Measurements from ENCODE around the gene ZBTB7A. TPM values are rescaled to one million over a fixed set of nuclear protein-coding genes. Genes with fewer than 3 reads are reported as not detected.

Gene ZBTB7A
- total and polyA plus RNA-seq, 10 of the 15 experiments (the other 5 are each of a cell fraction or from before 2014, with no cell fraction given) = 0.26 to 42.4 (median 4.5) TPM

DNA sequence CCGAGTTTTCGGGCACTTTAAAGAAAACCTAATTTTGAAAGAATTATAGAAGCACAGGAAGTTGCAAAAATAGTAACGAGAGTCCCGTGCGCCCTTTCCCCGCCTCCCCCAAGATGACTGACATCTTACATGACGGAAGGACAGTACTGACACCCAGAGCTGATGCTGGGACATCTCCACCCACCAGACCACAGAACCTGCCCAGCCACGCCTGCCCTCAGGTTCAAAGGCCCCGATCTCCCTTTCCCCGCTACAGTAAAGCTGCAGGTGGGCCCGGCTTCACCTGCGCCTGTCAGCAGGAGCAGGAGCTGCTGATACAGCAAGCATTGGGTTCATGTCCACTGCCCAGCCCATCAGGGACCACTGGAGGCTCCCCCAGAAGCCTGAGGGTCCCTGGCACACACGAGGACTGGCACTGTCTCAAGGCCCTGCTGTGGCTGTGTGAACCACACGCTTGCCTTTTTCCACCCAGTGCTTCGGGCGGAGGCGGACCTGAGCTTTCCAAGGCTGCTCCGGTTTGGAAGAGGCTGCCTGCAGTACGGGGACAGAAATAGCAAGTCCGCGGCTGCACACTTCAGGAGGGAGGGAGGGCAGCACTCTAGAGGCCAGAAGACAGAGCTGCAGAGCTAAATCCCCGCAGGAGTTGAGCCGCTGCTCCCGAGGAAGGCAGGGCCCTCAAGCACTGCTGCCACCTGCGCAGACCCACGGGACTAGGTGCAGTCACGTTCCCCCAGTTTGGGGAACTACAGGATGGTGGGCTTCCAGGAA, 48.5 kb upstream of the ZBTB7A start (continued):
- TF ChIP-seq ASH2L (IDR thresholded peaks at IDR 0.05; ENCODE audit: borderline replicate concordance, low read depth) (no peak), STAT3 (IDR thresholded peaks at IDR 0.05; ENCODE audit: low read depth, low read length) (no peak), SIX5 (IDR thresholded peaks at IDR 0.05; ENCODE audit: low read depth, low read length, severe bottlenecking) (no peak), JUNB (IDR thresholded peaks at IDR 0.05) (no peak), E4F1 (IDR thresholded peaks at IDR 0.05; ENCODE audit: borderline replicate concordance, partially characterized antibody) (no peak), EP300 (IDR thresholded peaks at IDR 0.05; ENCODE audit: borderline replicate concordance in 1 of 2, control insufficient read depth in 1 of 2, low read depth in 2 of 2, low read length in 2 of 2) (0 out of 4 replicates have a peak, but pooled peaks of 1 of the 2 experiments have one; percentile 51), IKZF1 (conservative IDR thresholded peaks at IDR 0.05) (peak; percentile 66), POLR2A (IDR thresholded peaks at IDR 0.05; ENCODE audit: low read depth, low read length) (no peak; the same call in 1 of the 2 replicates), CBFB (IDR thresholded peaks at IDR 0.05; ENCODE audit: low read depth) (peak; percentile 38; the same call in 1 of the 2 replicates), TCF7 (IDR thresholded peaks at IDR 0.05; ENCODE audit: borderline replicate concordance) (no peak), TCF12 (IDR thresholded peaks at IDR 0.05; ENCODE audit: low read depth, low read length) (0 out of 2 replicates have a peak, but pooled peaks have one; percentile 45), SMAD5 (IDR thresholded peaks at IDR 0.05; ENCODE audit: low read depth) (0 out of 2 replicates have a peak, but pooled peaks have one; percentile 16), SUZ12 (IDR thresholded peaks at IDR 0.05; ENCODE audit: unreplicated experiment) (no peak), BRCA1 (IDR thresholded peaks at IDR 0.05; ENCODE audit: low read depth, low read length) (no peak), NR2C2 (IDR thresholded peaks at IDR 0.05; ENCODE audit: borderline replicate concordance, control insufficient read depth, insufficient read length, low read depth) (no peak), SREBF1 (IDR thresholded peaks at IDR 0.05; ENCODE audit: low read length) (no peak)
- TF ChIP-seq, protein P1, sequence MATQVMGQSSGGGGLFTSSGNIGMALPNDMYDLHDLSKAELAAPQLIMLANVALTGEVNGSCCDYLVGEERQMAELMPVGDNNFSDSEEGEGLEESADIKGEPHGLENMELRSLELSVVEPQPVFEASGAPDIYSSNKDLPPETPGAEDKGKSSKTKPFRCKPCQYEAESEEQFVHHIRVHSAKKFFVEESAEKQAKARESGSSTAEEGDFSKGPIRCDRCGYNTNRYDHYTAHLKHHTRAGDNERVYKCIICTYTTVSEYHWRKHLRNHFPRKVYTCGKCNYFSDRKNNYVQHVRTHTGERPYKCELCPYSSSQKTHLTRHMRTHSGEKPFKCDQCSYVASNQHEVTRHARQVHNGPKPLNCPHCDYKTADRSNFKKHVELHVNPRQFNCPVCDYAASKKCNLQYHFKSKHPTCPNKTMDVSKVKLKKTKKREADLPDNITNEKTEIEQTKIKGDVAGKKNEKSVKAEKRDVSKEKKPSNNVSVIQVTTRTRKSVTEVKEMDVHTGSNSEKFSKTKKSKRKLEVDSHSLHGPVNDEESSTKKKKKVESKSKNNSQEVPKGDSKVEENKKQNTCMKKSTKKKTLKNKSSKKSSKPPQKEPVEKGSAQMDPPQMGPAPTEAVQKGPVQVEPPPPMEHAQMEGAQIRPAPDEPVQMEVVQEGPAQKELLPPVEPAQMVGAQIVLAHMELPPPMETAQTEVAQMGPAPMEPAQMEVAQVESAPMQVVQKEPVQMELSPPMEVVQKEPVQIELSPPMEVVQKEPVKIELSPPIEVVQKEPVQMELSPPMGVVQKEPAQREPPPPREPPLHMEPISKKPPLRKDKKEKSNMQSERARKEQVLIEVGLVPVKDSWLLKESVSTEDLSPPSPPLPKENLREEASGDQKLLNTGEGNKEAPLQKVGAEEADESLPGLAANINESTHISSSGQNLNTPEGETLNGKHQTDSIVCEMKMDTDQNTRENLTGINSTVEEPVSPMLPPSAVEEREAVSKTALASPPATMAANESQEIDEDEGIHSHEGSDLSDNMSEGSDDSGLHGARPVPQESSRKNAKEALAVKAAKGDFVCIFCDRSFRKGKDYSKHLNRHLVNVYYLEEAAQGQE (IDR thresholded peaks at IDR 0.05; ENCODE audit: low read depth, low read length) = no peak
- TF ChIP-seq, protein P2, sequence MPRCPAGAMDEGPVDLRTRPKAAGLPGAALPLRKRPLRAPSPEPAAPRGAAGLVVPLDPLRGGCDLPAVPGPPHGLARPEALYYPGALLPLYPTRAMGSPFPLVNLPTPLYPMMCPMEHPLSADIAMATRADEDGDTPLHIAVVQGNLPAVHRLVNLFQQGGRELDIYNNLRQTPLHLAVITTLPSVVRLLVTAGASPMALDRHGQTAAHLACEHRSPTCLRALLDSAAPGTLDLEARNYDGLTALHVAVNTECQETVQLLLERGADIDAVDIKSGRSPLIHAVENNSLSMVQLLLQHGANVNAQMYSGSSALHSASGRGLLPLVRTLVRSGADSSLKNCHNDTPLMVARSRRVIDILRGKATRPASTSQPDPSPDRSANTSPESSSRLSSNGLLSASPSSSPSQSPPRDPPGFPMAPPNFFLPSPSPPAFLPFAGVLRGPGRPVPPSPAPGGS (IDR thresholded peaks at IDR 0.05; ENCODE audit: borderline replicate concordance, insufficient read depth, low read depth, low read length, poor library complexity, severe bottlenecking) = no peak
- TF ChIP-seq, protein P3, sequence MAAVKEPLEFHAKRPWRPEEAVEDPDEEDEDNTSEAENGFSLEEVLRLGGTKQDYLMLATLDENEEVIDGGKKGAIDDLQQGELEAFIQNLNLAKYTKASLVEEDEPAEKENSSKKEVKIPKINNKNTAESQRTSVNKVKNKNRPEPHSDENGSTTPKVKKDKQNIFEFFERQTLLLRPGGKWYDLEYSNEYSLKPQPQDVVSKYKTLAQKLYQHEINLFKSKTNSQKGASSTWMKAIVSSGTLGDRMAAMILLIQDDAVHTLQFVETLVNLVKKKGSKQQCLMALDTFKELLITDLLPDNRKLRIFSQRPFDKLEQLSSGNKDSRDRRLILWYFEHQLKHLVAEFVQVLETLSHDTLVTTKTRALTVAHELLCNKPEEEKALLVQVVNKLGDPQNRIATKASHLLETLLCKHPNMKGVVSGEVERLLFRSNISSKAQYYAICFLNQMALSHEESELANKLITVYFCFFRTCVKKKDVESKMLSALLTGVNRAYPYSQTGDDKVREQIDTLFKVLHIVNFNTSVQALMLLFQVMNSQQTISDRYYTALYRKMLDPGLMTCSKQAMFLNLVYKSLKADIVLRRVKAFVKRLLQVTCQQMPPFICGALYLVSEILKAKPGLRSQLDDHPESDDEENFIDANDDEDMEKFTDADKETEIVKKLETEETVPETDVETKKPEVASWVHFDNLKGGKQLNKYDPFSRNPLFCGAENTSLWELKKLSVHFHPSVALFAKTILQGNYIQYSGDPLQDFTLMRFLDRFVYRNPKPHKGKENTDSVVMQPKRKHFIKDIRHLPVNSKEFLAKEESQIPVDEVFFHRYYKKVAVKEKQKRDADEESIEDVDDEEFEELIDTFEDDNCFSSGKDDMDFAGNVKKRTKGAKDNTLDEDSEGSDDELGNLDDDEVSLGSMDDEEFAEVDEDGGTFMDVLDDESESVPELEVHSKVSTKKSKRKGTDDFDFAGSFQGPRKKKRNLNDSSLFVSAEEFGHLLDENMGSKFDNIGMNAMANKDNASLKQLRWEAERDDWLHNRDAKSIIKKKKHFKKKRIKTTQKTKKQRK (IDR thresholded peaks at IDR 0.05; ENCODE audit: low read depth, low read length) = no peak

All from GM12878 (cell line).